Activated T-cell treated with anti-CD3 and anti-CD28 coated beads, Interleukin-2, amount 50 U/mL, for 24 hours (primary cell): ENCODE data around the gene IL1RAPL2.
"Not testable (repeated sequence)": the region's sequence is repeated elsewhere in the genome, so short reads cannot be mapped to it uniquely, and the experiment has no call there.

Experiments used
- DNase-seq: peaks from one replicate; pipeline ENCODE4 v3.0.0-alpha.2; 2020
- H3K27ac Mint-ChIP-seq: 2 replicates; pipeline ENCODE4 v1.8.0; 2020; ENCODE audit warnings: mild to moderate bottlenecking, mixed read lengths
- H3K27me3 Mint-ChIP-seq: 2 replicates; pipeline ENCODE4 v1.8.0; 2020; ENCODE audit warnings: mixed read lengths
- H3K36me3 Mint-ChIP-seq: 2 replicates; pipeline ENCODE4 v1.8.0; 2020; ENCODE audit warnings: low read depth, mixed read lengths
- H3K4me1 Mint-ChIP-seq: 2 replicates; pipeline ENCODE4 v1.8.0; 2020; ENCODE audit warnings: low read depth, mixed read lengths
- H3K4me3 Mint-ChIP-seq: 2 replicates; pipeline ENCODE4 v1.8.0; 2020; ENCODE audit warnings: mild to moderate bottlenecking, moderate library complexity, mixed read lengths
- H3K9me3 Mint-ChIP-seq: 2 replicates; pipeline ENCODE4 v1.8.0; 2020; ENCODE audit warnings: mixed read lengths

Gene IL1RAPL2

DNA sequence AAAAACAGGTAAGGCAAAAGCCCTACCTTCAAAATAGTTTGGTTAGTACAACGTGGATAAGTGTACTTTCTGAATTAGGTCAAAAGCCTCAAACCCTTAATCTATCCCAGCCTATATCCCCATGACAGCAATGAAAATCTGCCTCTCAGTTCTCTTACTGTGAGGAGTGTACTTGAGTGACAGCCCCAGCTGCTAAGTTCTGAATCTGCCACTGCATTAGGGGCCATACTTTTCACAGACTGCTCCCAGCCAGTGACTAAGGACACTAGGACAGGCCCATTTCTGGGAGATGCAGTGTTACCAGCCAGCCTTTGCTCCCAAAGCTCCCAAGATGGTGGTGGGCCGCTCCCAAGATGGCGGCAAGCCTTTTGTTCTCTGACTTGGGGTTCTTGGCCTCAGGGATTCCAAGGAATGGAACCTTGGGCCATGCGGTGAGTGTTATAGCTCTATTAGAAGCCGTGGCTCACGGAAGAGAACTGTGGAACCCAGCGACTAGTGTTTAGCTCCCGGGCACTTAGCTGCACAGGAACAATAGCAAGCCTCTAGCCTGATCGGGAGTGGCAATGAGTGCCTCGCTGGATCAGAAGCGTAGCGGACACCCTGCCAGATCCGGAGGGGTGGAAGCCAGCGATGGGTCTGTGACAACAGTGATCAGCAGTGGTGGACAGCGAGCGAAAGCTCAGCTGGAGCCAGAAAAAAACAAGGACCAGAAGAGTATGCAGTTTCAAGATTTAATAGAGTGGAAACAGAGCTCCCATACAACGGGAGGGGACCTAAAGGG is 1080.8 kb downstream of the IL1RAPL2 start:
- Mint-ChIP-seq H3K9me3 (no peaks in the 10 kb centered on the region), H3K4me3 (no peak overlapping the region), H3K4me1 (no peaks in the 10 kb centered on the region), H3K36me3 (no peaks in the 10 kb centered on the region), H3K27me3 (peaks cover 13% of the 10 kb centered on the region), H3K27ac (no peak overlapping the region)
- no peak for DNase-seq

DNA sequence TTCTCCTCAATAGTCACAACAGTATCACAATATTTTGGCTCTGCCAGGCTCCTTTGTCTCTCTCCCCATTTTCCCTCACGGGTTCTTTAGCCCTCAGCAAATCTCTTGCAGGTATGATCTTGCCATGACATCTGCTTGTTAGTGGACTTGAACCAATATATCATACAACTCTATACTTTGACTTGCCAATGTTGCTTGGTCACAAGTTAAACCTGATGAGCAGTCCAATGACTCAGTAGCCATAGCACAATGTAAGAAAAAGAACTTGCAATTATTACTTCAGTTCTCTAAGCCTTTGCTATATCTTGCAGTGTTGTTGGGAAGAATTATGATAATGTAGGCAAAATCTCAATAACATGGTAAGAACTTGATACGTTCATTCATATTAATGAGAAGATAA is 1081.8 kb downstream of the IL1RAPL2 start:
- no peaks in the 10 kb centered on the region for H3K9me3 Mint-ChIP-seq
- H3K27me3 Mint-ChIP-seq, result peaks cover 19% of the 10 kb centered on the region
- H3K27ac Mint-ChIP-seq, result no peak overlapping the region
- H3K4me3 Mint-ChIP-seq, result no peak overlapping the region
- no peaks in the 10 kb centered on the region for H3K36me3 Mint-ChIP-seq
- no peak for DNase-seq
- H3K4me1 Mint-ChIP-seq, result no peaks in the 10 kb centered on the region

- no peak for DNase-seq
- H3K4me1 Mint-ChIP-seq, result no peaks in the 10 kb centered on the region
- H3K27me3 Mint-ChIP-seq, result peaks cover 21% of the 10 kb centered on the region
- no peaks in the 10 kb centered on the region for H3K36me3 Mint-ChIP-seq
- no peaks in the 10 kb centered on the region for H3K9me3 Mint-ChIP-seq
- H3K27ac Mint-ChIP-seq, result no peak overlapping the region
- no peak overlapping the region for H3K4me3 Mint-ChIP-seq
Measured at GRCh38 chrX:105648732-105649131, 1082.7 kb downstream of the IL1RAPL2 start.

DNA sequence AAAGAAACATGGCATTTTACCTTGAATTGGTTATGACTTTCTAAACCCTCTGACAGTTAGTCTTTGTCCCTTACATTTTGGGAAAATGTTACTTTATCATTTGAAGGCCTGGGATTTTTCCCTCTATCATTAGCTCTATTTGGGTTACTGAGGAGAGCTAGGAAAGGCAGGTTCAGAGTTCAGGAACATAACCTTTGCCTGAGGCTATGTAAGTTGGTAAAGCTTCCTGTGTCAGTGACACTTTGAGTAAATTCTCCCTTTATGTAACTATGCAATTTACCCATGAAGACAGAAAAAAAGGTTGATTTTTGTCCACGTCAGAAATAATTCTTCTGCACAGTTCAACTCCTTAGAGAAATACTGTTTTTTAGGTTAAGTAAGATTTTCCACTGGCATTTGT is 1084.6 kb downstream of the IL1RAPL2 start:
- Mint-ChIP-seq H3K27me3 (peaks cover 26% of the 10 kb centered on the region), H3K36me3 (no peaks in the 10 kb centered on the region), H3K4me1 (no peaks in the 10 kb centered on the region), H3K9me3 (no peaks in the 10 kb centered on the region), H3K27ac (no peak overlapping the region), H3K4me3 (no peak overlapping the region)
- DNase-seq, result no peak

- peaks cover 26% of the 10 kb centered on the region for H3K27me3 Mint-ChIP-seq
Measured at GRCh38 chrX:105650986-105651385, 1085.0 kb downstream of the IL1RAPL2 start.

GRCh38 chrX:105653891-105654290 is 1087.9 kb downstream of the IL1RAPL2 start:
- DNase-seq, result no peak
- Mint-ChIP-seq H3K27ac (no peak overlapping the region), H3K4me3 (no peak overlapping the region), H3K4me1 (no peaks in the 10 kb centered on the region), H3K36me3 (no peaks in the 10 kb centered on the region), H3K27me3 (peaks cover 18% of the 10 kb centered on the region), H3K9me3 (no peaks in the 10 kb centered on the region)

More at GRCh38 chrX:105650986-105651385, 1085.0 kb downstream of the IL1RAPL2 start:
- no peak for DNase-seq
- Mint-ChIP-seq H3K27ac (no peak overlapping the region), H3K4me3 (no peak overlapping the region), H3K4me1 (no peaks in the 10 kb centered on the region), H3K36me3 (no peaks in the 10 kb centered on the region), H3K9me3 (no peaks in the 10 kb centered on the region)

DNA sequence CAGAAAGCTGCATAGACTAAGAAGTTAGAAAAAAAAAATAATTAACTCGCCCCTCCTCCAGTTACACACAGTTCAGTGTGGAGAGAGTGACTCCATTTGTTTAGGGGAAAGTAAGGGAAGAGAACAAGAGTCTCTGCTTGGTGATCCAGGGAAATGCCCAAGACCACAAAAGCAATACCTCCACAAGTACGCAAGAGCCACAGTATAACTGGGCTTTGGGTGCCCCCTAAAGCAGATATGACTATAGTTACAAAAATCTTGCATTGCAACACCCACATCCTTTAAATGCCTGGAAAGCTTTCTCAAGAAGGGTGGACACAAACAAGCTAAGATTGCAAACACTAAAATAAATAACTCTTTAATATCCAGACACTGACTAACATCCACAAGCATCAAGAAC is 1092.1 kb downstream of the IL1RAPL2 start:
- Mint-ChIP-seq H3K9me3 (no peaks in the 10 kb centered on the region), H3K36me3 (no peaks in the 10 kb centered on the region), H3K27ac (no peak overlapping the region), H3K27me3 (peaks cover 10% of the 10 kb centered on the region), H3K4me3 (no peak overlapping the region), H3K4me1 (no peaks in the 10 kb centered on the region)
- DNase-seq, result no peak

DNA sequence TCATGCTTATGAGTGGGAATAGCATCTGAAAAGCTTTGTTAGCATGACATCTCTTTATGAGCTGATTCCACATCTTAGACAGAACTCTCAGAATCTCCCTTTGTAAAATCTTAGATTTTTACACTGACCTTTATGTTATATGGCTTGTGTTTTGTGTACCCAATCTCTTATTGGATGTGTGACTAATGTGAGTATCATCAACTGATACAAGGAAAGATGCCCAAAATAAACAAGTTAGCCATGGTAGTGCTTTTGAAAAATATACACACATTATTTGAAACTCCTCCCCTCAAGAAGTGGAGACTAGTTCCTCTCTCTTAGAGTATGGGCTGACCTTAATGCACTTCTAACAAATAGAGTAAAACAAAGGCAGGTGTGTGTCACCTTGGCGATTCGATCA is 1096.2 kb downstream of the IL1RAPL2 start:
- no peaks in the 10 kb centered on the region for H3K9me3 Mint-ChIP-seq
- no peaks in the 10 kb centered on the region for H3K36me3 Mint-ChIP-seq
- H3K27me3 Mint-ChIP-seq, result peaks cover 9% of the 10 kb centered on the region
- H3K27ac Mint-ChIP-seq, result no peak overlapping the region
- DNase-seq, result no peak
- H3K4me1 Mint-ChIP-seq, result no peaks in the 10 kb centered on the region
- H3K4me3 Mint-ChIP-seq, result no peak overlapping the region

DNA sequence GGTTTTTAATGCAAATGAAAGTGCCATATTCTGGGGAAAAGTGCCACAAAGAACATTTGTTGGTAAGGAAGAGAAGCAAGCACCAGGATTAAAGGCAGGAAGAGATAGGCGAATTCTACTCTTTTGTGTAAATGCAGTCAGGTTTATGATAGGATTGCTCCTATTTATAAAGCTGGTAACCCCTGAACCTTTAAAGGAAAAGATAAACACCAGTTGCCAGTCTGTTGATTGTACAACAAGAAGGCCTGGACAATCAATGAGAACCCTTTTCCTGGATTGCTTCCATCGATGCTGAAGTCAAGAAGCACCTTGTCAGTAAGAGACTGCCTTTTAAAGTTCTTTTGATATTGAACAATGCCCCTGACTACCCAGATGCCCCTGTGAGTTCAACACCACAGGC is 1098.2 kb downstream of the IL1RAPL2 start:
- no peak for DNase-seq
- Mint-ChIP-seq H3K4me1 (no peaks in the 10 kb centered on the region), H3K27ac (no peak overlapping the region), H3K4me3 (no peak overlapping the region), H3K27me3 (peaks cover 7% of the 10 kb centered on the region), H3K9me3 (no peaks in the 10 kb centered on the region), H3K36me3 (no peaks in the 10 kb centered on the region)

- not testable (repeated sequence) for H3K27ac Mint-ChIP-seq, H3K36me3 Mint-ChIP-seq, DNase-seq, H3K4me1 Mint-ChIP-seq, H3K4me3 Mint-ChIP-seq, H3K9me3 Mint-ChIP-seq
- H3K27me3 Mint-ChIP-seq, result peaks cover 11% of the 10 kb centered on the region
Measured at GRCh38 chrX:105684288-105684687, 1118.3 kb downstream of the IL1RAPL2 start.

DNA sequence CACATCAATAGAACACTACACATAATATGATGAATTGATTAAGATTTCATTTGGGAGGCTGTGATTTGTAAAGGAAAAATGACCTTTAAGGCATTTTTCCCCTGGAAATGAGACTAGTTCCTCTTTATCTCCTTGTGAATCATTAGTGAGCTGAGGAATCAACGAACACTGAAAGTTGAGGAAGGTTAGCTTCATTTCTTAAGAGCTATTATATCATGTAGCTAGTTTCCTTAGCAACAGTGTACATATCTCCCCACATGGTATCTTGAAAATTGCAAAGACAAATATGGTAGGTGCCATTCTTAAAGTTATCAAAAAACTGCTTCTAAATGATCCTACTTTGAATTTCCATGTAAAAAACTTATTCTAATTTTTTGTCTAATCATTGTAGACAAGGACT is 1128.8 kb downstream of the IL1RAPL2 start:
- H3K27me3 Mint-ChIP-seq, result peaks cover 24% of the 10 kb centered on the region
- H3K4me3 Mint-ChIP-seq, result no peak overlapping the region
- no peaks in the 10 kb centered on the region for H3K36me3 Mint-ChIP-seq
- peaks cover 4% of the 10 kb centered on the region for H3K9me3 Mint-ChIP-seq
- H3K27ac Mint-ChIP-seq, result no peak overlapping the region
- H3K4me1 Mint-ChIP-seq, result no peaks in the 10 kb centered on the region
- no peak for DNase-seq

DNA sequence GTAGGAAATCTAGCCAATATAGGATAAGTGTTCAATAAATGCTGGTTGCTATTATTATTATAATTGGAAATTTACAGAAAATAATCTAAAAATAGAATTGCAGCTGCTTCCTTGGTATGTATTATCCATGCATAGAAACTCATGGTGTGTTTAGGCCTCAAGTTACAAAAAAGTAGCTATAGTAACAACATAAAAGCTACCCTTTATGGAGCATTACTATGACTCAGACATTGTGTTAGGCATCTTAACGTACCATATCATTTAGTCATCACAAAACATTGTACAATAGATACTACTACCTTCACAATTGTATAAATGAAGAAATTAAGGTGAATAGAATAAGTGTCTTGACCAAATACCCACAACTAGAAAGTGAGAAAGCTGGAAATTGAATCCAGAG is 1129.5 kb downstream of the IL1RAPL2 start:
- Mint-ChIP-seq H3K9me3 (peaks cover 4% of the 10 kb centered on the region), H3K4me1 (no peaks in the 10 kb centered on the region), H3K27ac (no peak overlapping the region), H3K4me3 (no peak overlapping the region), H3K27me3 (peaks cover 24% of the 10 kb centered on the region), H3K36me3 (no peaks in the 10 kb centered on the region)
- no peak for DNase-seq

GRCh38 chrX:105696870-105697269 is 1130.9 kb downstream of the IL1RAPL2 start:
- H3K4me3 Mint-ChIP-seq, result no peak overlapping the region
- H3K27me3 Mint-ChIP-seq, result peaks cover 24% of the 10 kb centered on the region
- no peak overlapping the region for H3K27ac Mint-ChIP-seq
- no peaks in the 10 kb centered on the region for H3K36me3 Mint-ChIP-seq
- H3K9me3 Mint-ChIP-seq, result peaks cover 4% of the 10 kb centered on the region
- no peak for DNase-seq
- H3K4me1 Mint-ChIP-seq, result no peaks in the 10 kb centered on the region

DNA sequence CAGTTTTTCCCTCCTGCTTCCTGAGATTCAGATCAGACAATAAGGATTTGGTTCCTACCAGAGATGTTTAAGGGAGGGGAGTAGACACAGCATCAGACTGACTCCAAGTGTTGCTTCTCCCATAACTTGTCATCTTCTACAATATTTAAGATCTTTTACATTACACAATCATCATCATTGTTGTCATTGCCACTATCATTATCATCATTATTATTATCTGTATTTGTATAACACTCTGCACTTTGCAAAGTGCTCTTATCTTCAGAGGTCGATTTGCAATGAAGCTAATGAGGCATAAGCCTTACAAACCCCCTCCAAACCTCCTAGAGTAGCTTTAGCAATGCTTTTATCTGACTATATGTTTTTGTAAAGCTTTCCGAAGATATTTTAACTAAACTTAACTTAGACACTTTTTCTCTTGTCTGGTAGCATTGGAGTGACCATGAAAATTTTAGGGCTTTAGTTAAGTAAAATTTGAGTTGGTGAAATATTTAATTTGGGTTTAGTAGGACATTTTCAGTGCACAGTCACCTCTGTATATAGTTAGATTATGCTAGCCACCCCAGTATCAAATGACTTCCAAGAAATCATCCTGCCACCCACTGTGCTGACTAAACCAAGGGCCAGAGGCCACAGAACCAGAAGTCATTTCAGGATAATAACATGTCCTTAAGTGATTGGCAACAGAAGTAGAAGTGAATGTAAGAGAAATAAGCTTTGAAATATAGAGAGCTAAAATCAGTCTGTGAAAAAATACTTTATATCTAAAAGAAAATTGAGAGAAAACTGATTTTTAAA is 1132.2 kb downstream of the IL1RAPL2 start:
- Mint-ChIP-seq H3K4me1 (no peaks in the 10 kb centered on the region), H3K36me3 (no peaks in the 10 kb centered on the region), H3K27me3 (peaks cover 22% of the 10 kb centered on the region), H3K4me3 (no peak overlapping the region), H3K9me3 (peaks cover 4% of the 10 kb centered on the region), H3K27ac (no peak overlapping the region)
- no peak for DNase-seq

DNA sequence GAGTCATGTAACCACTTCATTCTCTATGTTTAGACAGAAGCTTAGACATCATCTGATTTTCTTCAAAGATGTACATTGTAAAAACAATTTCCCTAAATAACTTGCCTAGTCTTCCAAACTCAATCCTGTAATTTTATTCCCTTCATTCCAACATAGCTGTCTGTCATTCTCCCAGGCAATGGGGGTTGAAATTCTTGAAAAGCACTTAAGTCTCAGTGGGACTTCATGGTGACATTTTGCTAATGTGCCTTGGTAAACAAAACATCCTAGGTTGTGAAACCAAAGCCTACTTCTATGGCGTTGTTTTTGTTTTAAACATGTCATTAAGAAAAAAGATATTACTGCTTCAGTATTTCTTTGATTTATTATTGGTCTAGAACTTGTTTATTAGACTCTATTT is 1134.3 kb downstream of the IL1RAPL2 start:
- no peak overlapping the region for H3K4me3 Mint-ChIP-seq
- H3K9me3 Mint-ChIP-seq, result peaks cover 2% of the 10 kb centered on the region
- H3K27me3 Mint-ChIP-seq, result peaks cover 14% of the 10 kb centered on the region
- no peak for DNase-seq
- no peaks in the 10 kb centered on the region for H3K4me1 Mint-ChIP-seq
- H3K27ac Mint-ChIP-seq, result no peak overlapping the region
- H3K36me3 Mint-ChIP-seq, result no peaks in the 10 kb centered on the region
